Measurements from ENCODE around the gene MEP1A. TPM values are rescaled to one million over a fixed set of nuclear protein-coding genes. Genes with fewer than 3 reads are reported as not detected.

The MEP1A gene
- total RNA-seq, 2 experiments from 2014 or later: not detected

GRCh38 chr6:46789434-46790354 lies 3.5 kb upstream of the MEP1A start:
- Mint-ChIP-seq H3K4me3 (no peak overlapping the region), H3K27ac (no peak overlapping the region), H3K9me3 (ENCODE audit: low read depth) (no peaks in the 10 kb centered on the region), H3K4me1 (no peaks in the 10 kb centered on the region), H3K27me3 (peaks cover 9% of the 10 kb centered on the region), H3K36me3 (no peaks in the 10 kb centered on the region)
- ATAC-seq (no peak), DNase-seq (no peak)
- CTCF ChIA-PET: no interaction called here

DNA sequence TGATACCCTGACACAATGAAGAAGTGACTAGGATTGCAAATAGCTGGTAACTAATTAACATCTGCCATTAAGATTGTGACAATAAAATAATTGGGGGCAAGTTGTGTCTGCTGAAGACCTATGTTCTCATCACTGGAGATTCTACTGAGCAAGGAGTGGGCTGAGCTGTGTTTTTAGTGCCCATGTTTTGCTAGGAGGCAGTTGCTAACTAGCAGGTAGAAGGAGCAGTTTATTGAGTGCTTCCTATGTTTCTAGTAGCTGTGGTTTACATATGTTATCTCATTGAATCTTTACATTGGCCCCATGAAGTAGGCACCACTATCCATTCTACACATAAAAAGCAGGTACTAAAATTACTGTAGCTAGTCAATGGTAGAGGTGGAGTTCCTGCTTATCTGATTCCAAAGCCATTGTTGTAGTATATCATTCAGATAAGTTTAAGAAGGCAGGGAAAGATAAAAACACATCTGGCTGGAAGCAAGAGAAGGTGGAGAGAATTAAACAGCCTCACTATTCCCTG lies 2.8 kb upstream of the MEP1A start:
- Mint-ChIP-seq H3K4me3 (no peak overlapping the region), H3K27me3 (peaks cover 9% of the 10 kb centered on the region), H3K9me3 (ENCODE audit: low read depth) (no peaks in the 10 kb centered on the region), H3K4me1 (no peaks in the 10 kb centered on the region), H3K27ac (no peak overlapping the region), H3K36me3 (no peaks in the 10 kb centered on the region)
- ATAC-seq (no peak), DNase-seq (no peak)
- CTCF ChIA-PET: no interaction called here

GRCh38 chr6:46792635-46793034 lies 554 bp upstream of the MEP1A start:
- H3K4me1 Mint-ChIP-seq: no peaks in the 10 kb centered on the region
- CTCF ChIA-PET: no interaction called here
- H3K27me3 Mint-ChIP-seq: peaks cover 11% of the 10 kb centered on the region
- ATAC-seq (no peak), DNase-seq (no peak)
- no peaks in the 10 kb centered on the region for H3K36me3 Mint-ChIP-seq
- no peak overlapping the region for H3K27ac Mint-ChIP-seq
- H3K4me3 Mint-ChIP-seq: no peak overlapping the region
- no peaks in the 10 kb centered on the region for H3K9me3 Mint-ChIP-seq (ENCODE audit: low read depth)

DNA sequence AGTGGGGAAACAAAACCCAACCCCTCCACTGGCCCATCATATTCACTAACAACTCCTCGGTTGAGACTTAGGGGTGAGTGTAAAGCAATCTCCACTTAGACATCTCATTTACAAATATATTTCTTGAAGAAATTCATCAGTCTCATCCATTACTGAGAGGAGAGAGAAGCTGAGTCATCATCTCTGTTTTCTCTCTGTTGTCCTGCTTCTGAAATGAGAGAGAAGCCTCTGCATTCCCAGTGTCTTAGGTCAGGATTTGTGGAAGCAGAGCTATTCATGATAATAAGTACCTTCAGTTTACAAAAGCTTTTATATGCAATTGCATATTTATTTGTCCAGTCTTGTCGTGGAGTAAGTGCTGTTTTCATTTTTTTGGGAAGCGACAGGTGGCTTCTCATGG lies 879 bp downstream of the MEP1A start:
- CTCF ChIA-PET: interaction anchor here (0.8 kb wide), 1 partner anchor 17 kb away, joined by 3 read pairs; no protein-coding TSS in a partner anchor

DNA sequence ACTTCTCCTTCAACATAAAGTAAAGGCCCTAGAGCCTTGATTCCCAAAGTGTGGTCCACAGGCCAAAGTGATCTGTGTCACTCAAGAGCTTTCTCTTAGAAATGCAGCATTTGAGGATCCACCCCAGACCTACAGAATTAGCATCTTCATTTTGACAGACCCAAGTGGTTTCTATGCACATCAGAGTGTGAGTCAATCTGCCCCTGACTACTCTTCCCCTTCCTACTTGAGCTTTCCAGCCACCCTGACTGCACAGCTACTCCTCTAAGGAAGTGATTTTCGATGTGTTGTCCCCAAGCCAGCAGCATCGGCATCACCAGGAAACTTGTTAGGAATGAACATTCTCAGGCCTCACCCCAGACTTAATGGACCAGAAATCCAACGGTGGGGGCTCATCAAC lies 2.6 kb downstream of the MEP1A start:
- Mint-ChIP-seq H3K9me3 (ENCODE audit: low read depth) (no peaks in the 10 kb centered on the region), H3K4me1 (no peaks in the 10 kb centered on the region), H3K4me3 (no peak overlapping the region), H3K27ac (no peak overlapping the region), H3K27me3 (peaks cover 11% of the 10 kb centered on the region), H3K36me3 (no peaks in the 10 kb centered on the region)
- DNase-seq: no peak
- CTCF ChIA-PET: no interaction called here
- ATAC-seq: no peak

More for the DNA sequence above, 879 bp downstream of the MEP1A start:
- DNase-seq (no peak), ATAC-seq (no peak)
- Mint-ChIP-seq H3K4me3 (no peak overlapping the region), H3K9me3 (ENCODE audit: low read depth) (no peaks in the 10 kb centered on the region), H3K36me3 (no peaks in the 10 kb centered on the region), H3K27me3 (peaks cover 11% of the 10 kb centered on the region), H3K4me1 (no peaks in the 10 kb centered on the region), H3K27ac (no peak overlapping the region)

DNA sequence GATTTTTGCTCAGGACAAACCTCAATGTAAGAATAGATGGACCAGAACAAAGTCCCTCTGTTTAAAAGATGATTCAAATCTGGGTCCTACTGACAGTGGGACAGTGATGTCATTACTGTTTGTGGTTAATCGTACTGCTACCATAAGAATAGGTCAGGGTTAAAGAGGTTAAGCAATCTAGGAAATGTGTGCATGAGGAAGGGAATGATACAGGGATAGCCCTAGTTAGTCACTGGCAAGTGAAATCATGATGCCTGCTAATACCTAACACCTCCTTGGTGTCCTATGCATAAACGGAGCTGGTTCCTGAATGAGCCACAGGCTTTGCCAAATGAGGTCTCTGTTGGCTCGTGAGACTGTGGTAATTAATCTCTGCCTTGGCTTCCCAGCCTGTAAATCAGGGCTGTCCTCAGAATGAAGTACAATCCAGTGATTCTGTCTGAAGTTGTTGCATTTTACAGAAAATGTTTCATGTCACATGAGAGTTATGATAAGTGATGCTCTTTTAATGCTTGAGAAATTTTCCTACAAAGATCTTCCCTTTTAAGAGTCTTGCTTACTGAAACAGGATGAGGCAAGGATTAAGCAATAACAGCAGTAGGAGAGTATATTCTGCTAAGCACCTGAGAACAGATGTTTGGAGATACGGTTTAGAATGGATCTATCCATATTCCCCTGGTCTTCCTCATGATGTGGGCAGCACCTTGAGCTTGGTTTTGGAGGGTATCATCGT lies 3.8 kb downstream of the MEP1A start:
- no peak for DNase-seq
- CTCF ChIA-PET: no interaction called here
- H3K27me3 Mint-ChIP-seq: peaks cover 8% of the 10 kb centered on the region
- no peak for ATAC-seq
- no peak overlapping the region for H3K27ac Mint-ChIP-seq
- H3K9me3 Mint-ChIP-seq (ENCODE audit: low read depth): no peaks in the 10 kb centered on the region
- no peaks in the 10 kb centered on the region for H3K4me1 Mint-ChIP-seq
- no peaks in the 10 kb centered on the region for H3K36me3 Mint-ChIP-seq
- no peak overlapping the region for H3K4me3 Mint-ChIP-seq

GRCh38 chr6:46799657-46800056 lies 6.5 kb downstream of the MEP1A start:
- H3K9me3 Mint-ChIP-seq (ENCODE audit: low read depth): no peaks in the 10 kb centered on the region
- H3K27me3 Mint-ChIP-seq: peaks cover 7% of the 10 kb centered on the region
- CTCF ChIA-PET: no interaction called here
- H3K4me3 Mint-ChIP-seq: no peak overlapping the region
- H3K27ac Mint-ChIP-seq: no peak overlapping the region
- no peaks in the 10 kb centered on the region for H3K36me3 Mint-ChIP-seq
- H3K4me1 Mint-ChIP-seq: no peaks in the 10 kb centered on the region
- DNase-seq: no peak
- ATAC-seq: no peak

GRCh38 chr6:46808806-46809205 lies 15.6 kb downstream of the MEP1A start:
- H3K9me3 Mint-ChIP-seq (ENCODE audit: low read depth): no peaks in the 10 kb centered on the region

GRCh38 chr6:46815130-46815529 lies 21.9 kb downstream of the MEP1A start:
- CTCF ChIA-PET: no interaction called here
- H3K4me1 Mint-ChIP-seq: no peaks in the 10 kb centered on the region
- no peak overlapping the region for H3K27ac Mint-ChIP-seq
- DNase-seq: no peak
- H3K9me3 Mint-ChIP-seq (ENCODE audit: low read depth): no peaks in the 10 kb centered on the region
- peaks cover 9% of the 10 kb centered on the region for H3K27me3 Mint-ChIP-seq
- no peak for ATAC-seq
- no peaks in the 10 kb centered on the region for H3K36me3 Mint-ChIP-seq
- H3K4me3 Mint-ChIP-seq: no peak overlapping the region

More at GRCh38 chr6:46808806-46809205, 15.6 kb downstream of the MEP1A start:
- Mint-ChIP-seq H3K27me3 (peaks cover 28% of the 10 kb centered on the region), H3K4me1 (no peaks in the 10 kb centered on the region), H3K36me3 (no peaks in the 10 kb centered on the region), H3K27ac (no peak overlapping the region), H3K4me3 (no peak overlapping the region)
- ATAC-seq: no peak
- CTCF ChIA-PET: no interaction called here
- DNase-seq: no peak

- Mint-ChIP-seq H3K27me3 (peaks cover 5% of the 10 kb centered on the region), H3K36me3 (no peaks in the 10 kb centered on the region), H3K4me3 (no peak overlapping the region), H3K27ac (no peak overlapping the region), H3K4me1 (no peaks in the 10 kb centered on the region), H3K9me3 (ENCODE audit: low read depth) (no peaks in the 10 kb centered on the region)
- CTCF ChIA-PET: no interaction called here
- ATAC-seq (no peak), DNase-seq (no peak)
These were observed 23.4 kb downstream of the MEP1A start for GRCh38 chr6:46816626-46817025.

- no peak overlapping the region for H3K27ac Mint-ChIP-seq
- CTCF ChIA-PET: no interaction called here
- no peak for ATAC-seq
- no peaks in the 10 kb centered on the region for H3K9me3 Mint-ChIP-seq (ENCODE audit: low read depth)
- H3K27me3 Mint-ChIP-seq: peaks cover 2% of the 10 kb centered on the region
- H3K4me1 Mint-ChIP-seq: no peaks in the 10 kb centered on the region
- H3K36me3 Mint-ChIP-seq: no peaks in the 10 kb centered on the region
- no peak overlapping the region for H3K4me3 Mint-ChIP-seq
- no peak for DNase-seq
These were observed 26.4 kb downstream of the MEP1A start for GRCh38 chr6:46819561-46819960.

GRCh38 chr6:46821458-46821881 lies 28.3 kb downstream of the MEP1A start:
- DNase-seq (no peak), ATAC-seq (no peak)
- H3K36me3 Mint-ChIP-seq: no peaks in the 10 kb centered on the region
- H3K27ac Mint-ChIP-seq: no peak overlapping the region
- H3K4me1 Mint-ChIP-seq: no peaks in the 10 kb centered on the region
- H3K27me3 Mint-ChIP-seq: peaks cover 4% of the 10 kb centered on the region
- no peaks in the 10 kb centered on the region for H3K9me3 Mint-ChIP-seq (ENCODE audit: low read depth)
- CTCF ChIA-PET: no interaction called here
- no peak overlapping the region for H3K4me3 Mint-ChIP-seq

- CTCF ChIA-PET: no interaction called here
- Mint-ChIP-seq H3K36me3 (no peaks in the 10 kb centered on the region), H3K9me3 (ENCODE audit: low read depth) (no peaks in the 10 kb centered on the region), H3K27me3 (peaks cover 8% of the 10 kb centered on the region), H3K4me1 (no peaks in the 10 kb centered on the region), H3K27ac (no peak overlapping the region), H3K4me3 (no peak overlapping the region)
- ATAC-seq (no peak), DNase-seq (no peak)
These were observed 35.8 kb downstream of the MEP1A start for GRCh38 chr6:46828939-46829338.

DNA sequence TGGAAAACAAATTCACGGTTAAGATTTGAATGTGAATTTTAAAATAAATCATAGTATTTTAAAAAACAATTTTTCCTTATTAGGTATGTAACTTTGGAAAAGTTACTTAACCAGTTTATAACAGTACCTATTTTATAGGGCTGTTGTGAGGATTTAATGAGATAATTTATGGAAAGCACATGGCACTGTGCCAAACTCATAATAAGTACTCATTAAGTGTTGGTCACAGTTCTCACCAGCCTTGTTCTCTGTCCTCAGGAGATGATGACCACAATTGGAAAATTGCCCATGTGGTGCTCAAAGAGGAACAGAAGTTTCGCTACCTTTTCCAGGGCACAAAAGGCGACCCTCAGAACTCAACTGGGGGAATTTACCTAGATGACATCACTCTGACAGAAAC lies 39.6 kb downstream of the MEP1A start:
- Mint-ChIP-seq H3K27me3 (peaks cover 4% of the 10 kb centered on the region), H3K4me1 (no peaks in the 10 kb centered on the region), H3K4me3 (no peak overlapping the region), H3K36me3 (no peaks in the 10 kb centered on the region), H3K27ac (no peak overlapping the region), H3K9me3 (ENCODE audit: low read depth) (no peaks in the 10 kb centered on the region)
- CTCF ChIA-PET: no interaction called here
- DNase-seq (no peak), ATAC-seq (no peak)
